Spleen (tissue), 7 donors: ENCODE measurements around the gene UBE2N.

Experiments used
- CTCF ChIP-seq, 11 experiments: fragments of 200-600 bp in 7 of 11; fragments of 450-650 bp in 4 of 11; sonication (generic) in 4 of 11; IDR thresholded peaks in 8 of 11; conservative IDR thresholded peaks in 3 of 11; 1 replicate in 7 of 11; 2 replicates in 4 of 11; pipeline versions ENCODE4 v1.4.0 to v1.8.0; 2016 to 2021; ENCODE audit warnings: antibody characterized with exemption in 11 of 11, inconsistent platforms in 4 of 11, mild to moderate bottlenecking in 1 of 11
- POLR2A ChIP-seq, 3 donors: fragments of 450-650 bp; IDR thresholded peaks; one replicate each; pipeline ENCODE4 v1.5.1; 2017; ENCODE audit warnings: antibody characterized with exemption in 3 of 3, mild to moderate bottlenecking in 1 of 3
- donor health status: DM: no; HTN: no; CAD: no; lungs with moderate emphysema.
- donor health status: DM: no; HTN: no; CAD: no.
- donor health status: DM: no; HTN: no; CAD: no.

GRCh38 chr12:93390549-93391297, 51.0 kb downstream of the UBE2N start:
- TF ChIP-seq CTCF (IDR thresholded peaks at IDR 0.05 in 8 of 11, conservative IDR thresholded peaks at IDR 0.05 in 3 of 11): no peak
- TF ChIP-seq POLR2A (IDR thresholded peaks at IDR 0.05): no peak
